Measurements from ENCODE around the gene BCAS1.
"Not testable (repeated sequence)": the region's sequence is repeated elsewhere in the genome, so short reads cannot be mapped to it uniquely, and the experiment has no call there.

The BCAS1 gene

DNA sequence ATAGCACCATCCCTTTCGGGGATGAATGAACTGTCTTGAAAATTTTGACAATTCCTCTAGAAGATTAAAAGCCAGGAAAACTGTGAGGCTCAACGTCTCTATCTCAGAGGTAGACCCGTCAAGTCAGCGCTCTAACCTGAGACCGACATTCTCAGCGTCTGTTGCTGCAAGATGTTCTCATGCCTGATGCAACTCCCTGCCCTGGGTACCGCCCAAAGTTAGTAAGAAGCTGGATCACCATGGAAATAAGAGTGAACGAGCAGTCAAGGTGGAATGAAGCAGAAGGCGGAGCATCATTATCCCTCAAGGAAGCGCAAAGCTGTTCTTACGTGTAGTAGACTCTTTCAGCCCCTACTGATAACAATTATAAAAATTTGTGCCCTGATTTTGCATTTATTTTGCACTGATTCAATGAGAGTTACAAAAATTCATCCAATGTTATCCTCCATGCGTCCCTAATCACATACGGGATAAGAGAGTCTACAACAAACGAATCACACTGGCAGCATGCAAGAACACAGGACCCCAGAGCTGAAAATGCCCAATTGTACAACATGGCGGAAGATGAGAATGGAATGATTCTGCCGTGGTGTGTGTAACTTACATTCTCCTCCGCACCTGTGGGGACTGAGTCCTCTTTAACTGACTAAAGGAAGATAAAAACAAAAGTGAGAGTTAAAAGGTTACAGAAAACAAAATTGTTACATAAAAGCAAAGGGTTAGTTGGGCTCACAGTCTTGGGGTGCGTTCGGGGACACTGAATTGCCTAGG is 95.4 kb downstream of the BCAS1 start:
- no peak overlapping the region for H3K4me3 ChIP-seq (replicated peaks in 1 of 2; ENCODE audit: low read depth in 2 of 2, low read length in 2 of 2)
- no peak for DNase-seq (ENCODE audit: low read depth in 2 of 2)
- TF ChIP-seq, protein P1, sequence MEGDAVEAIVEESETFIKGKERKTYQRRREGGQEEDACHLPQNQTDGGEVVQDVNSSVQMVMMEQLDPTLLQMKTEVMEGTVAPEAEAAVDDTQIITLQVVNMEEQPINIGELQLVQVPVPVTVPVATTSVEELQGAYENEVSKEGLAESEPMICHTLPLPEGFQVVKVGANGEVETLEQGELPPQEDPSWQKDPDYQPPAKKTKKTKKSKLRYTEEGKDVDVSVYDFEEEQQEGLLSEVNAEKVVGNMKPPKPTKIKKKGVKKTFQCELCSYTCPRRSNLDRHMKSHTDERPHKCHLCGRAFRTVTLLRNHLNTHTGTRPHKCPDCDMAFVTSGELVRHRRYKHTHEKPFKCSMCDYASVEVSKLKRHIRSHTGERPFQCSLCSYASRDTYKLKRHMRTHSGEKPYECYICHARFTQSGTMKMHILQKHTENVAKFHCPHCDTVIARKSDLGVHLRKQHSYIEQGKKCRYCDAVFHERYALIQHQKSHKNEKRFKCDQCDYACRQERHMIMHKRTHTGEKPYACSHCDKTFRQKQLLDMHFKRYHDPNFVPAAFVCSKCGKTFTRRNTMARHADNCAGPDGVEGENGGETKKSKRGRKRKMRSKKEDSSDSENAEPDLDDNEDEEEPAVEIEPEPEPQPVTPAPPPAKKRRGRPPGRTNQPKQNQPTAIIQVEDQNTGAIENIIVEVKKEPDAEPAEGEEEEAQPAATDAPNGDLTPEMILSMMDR (IDR thresholded peaks at IDR 0.05; ENCODE audit: low read depth, low read length): no peak

DNA sequence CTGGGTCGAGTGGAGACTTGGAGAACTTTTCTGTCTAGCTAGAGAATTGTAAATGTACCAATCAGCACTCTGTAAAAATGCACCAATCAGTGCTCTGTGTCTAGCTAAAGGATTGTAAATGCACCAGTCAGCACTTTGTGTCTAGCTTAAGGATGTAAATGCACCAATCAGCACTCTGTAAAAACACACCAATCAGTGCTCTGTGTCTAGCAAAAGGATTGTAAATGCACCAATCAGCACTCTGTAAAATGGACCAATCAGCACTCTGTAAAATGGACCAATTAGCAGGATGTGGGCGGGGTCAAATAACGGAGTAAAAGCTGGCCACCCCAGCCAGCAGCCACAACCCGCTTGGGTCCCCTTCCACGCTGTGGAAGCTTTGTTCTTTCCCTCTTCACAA is 96.5 kb downstream of the BCAS1 start:
- DNase-seq (ENCODE audit: low read depth in 2 of 2); H3K4me3 ChIP-seq (replicated peaks in 1 of 2; ENCODE audit: low read depth in 2 of 2, low read length in 2 of 2): not testable (repeated sequence)

DNA sequence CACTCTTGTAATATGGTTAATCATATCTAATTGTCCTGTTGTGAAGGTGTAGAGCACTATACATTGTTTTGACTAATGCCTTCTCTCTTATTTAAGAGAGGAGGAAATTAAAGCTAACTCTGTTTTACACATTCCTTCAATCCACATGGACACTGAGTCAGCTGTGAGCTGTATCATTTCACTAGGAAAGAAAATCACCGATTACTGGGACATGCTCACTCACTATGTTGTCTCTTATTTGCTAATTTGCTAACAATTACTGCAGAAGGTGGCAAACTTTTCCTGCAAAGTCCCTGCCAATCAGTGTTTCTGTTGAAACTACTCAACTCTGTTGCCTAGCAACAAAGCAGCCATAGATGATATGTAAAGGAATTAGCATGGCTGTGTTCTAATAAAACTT is 98.2 kb downstream of the BCAS1 start:
- DNase-seq (ENCODE audit: low read depth in 2 of 2): no peak
- H3K4me3 ChIP-seq (replicated peaks in 1 of 2; ENCODE audit: low read depth in 2 of 2, low read length in 2 of 2): no peak overlapping the region
- TF ChIP-seq, protein P1 (IDR thresholded peaks at IDR 0.05; ENCODE audit: low read depth, low read length): no peak

DNA sequence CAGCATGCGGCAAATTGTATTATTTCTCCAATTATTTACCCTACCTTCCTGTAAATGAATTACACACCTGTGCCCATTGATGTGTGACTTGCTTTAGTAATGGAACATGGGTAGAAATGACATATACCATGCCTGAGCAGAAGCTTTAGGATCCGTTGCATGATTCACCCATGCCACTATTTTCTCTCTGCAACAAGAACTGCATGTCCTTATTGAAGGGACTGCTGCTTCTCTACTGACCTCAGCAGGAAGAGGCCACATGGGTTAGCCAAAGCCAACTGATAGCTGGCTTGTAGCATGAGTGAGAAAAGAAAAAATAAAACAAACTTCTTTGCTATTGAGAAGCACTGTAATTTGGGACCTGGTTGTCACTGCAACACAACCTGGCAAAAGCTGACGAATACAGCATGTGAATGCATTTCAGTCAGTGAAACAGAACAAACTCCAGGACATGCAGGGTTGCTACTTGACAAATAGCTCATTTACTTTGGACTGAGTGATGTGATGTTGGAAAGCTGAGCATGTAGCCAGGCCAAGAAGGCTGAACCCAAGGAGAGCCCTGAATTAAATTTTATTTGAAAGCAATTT is 99.2 kb downstream of the BCAS1 start:
- no peak overlapping the region for H3K4me3 ChIP-seq (replicated peaks in 1 of 2; ENCODE audit: low read depth in 2 of 2, low read length in 2 of 2)
- DNase-seq (ENCODE audit: low read depth in 2 of 2): no peak
- TF ChIP-seq, protein P1 (IDR thresholded peaks at IDR 0.05; ENCODE audit: low read depth, low read length): no peak

DNA sequence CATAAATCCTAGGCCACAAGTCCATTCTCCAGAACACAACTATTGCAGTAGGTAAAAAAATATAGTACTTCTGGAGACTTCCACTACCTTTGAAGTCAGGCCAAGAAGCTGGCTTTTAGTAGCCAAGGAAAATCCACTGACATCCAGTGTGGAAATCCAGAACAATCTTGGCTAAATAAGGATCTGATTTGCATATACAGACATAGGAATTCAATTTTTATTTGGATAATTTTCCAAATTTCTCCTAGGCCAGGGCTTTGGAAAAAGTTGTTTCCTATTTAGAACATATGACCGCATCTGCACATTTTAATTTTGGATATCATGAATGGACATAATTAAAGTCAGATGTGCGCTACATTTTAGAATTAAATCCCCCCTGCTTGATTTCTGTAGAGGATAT is 100.2 kb downstream of the BCAS1 start:
- TF ChIP-seq, protein P1 (IDR thresholded peaks at IDR 0.05; ENCODE audit: low read depth, low read length): no peak
- no peak overlapping the region for H3K4me3 ChIP-seq (replicated peaks in 1 of 2; ENCODE audit: low read depth in 2 of 2, low read length in 2 of 2)
- no peak for DNase-seq (ENCODE audit: low read depth in 2 of 2)

DNA sequence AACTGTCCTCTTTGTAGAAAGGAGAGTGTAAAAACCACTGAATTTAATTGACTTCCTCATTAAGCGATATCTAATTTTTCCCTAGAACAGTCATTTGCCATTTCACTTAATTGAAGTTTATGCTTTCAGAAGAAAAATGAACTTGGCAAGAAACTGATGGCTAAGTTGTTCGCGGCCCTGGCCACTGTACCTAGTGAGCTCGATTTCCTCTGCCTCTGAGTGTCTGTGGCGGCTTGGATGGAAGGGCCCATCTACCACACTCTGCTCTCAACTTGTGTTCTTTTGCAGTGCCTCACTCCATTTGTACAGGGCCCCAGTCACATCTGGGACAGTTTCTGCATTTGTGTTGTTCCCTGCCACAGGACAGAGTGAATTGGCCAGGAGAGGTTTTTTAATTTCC is 102.9 kb downstream of the BCAS1 start:
- no peak overlapping the region for H3K4me3 ChIP-seq (replicated peaks in 1 of 2; ENCODE audit: low read depth in 2 of 2, low read length in 2 of 2)
- TF ChIP-seq, protein P1 (IDR thresholded peaks at IDR 0.05; ENCODE audit: low read depth, low read length): no peak
- DNase-seq (ENCODE audit: low read depth in 2 of 2): no peak

DNA sequence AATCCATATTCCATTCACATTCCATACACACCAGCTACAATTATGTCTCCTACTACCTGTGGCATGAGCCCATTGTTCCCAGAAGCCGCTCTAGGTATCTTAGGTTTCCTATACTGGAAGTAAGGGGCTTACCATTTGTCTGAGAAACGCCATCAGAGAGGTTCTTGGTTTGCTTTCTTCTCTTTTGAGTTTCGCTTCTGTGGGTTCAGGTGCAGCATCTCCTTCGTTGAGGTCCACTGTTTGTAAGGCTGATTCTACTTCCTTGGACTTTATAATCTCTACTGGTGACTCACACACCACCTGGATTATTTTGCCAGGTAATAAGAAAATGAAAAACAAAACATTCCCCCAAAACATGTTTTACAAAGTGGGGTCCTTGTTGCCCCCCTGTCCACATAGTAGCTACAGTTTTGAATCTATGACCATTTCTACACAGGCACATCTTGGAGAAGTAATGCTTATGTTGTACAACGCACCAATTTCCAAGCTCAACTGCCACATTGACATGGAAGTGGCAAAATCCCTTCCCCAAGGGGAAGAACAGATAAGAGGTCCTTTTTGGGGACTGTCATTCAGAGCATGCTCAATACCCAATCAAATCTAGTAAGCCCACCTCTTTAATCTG is 103.5 kb downstream of the BCAS1 start:
- TF ChIP-seq, protein P1 (IDR thresholded peaks at IDR 0.05; ENCODE audit: low read depth, low read length): no peak

More for the DNA sequence above, 103.5 kb downstream of the BCAS1 start:
- no peak for DNase-seq (ENCODE audit: low read depth in 2 of 2)
- H3K4me3 ChIP-seq (replicated peaks in 1 of 2; ENCODE audit: low read depth in 2 of 2, low read length in 2 of 2): no peak overlapping the region

Measured in cardiac fibroblast (primary cell).